NCI-H2196 (cell line): Measurements from ENCODE around the gene LGALS12.

ENCODE experiments used
- DNase-seq: peaks from one replicate; lab custom pipeline; 2025; ENCODE audit not compliant: unreplicated experiment; lab: John Stamatoyannopoulos, UW

LGALS12 gene

DNA sequence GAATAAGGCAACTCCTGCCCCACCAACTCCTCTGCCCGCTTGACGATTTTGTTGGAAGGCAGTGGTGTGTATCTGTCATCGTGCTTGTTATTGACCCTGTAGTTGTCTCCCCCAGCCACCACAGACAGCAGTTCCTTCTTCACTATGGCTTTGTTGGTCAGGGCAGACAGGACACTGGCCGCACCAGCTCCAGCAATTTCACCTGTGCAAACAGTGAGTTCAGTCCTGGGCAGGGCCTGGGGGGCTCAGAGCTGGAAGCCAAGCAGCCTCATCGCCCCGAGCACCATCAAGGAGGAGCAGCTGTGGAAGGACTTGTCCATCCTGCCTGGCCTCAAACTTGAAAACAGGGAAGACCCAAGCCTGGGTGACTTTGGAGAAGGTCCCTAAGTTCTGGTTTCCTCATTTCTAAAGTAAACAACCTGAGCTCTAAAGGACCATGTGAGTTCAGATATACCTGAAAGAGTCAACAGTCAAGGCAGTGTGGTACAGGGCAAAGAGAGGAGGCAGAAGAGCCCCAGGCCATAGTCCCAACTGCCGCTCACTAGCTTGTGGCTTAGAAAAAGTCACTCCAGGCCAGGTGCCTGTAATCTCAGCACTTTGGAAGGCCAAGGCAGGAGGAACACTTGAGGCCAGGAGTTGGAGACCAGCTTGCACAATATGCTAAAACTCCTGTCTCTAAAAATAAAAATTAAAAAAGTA, 52.7 kb downstream of the LGALS12 start:
- DNase-seq, result no peak

DNA sequence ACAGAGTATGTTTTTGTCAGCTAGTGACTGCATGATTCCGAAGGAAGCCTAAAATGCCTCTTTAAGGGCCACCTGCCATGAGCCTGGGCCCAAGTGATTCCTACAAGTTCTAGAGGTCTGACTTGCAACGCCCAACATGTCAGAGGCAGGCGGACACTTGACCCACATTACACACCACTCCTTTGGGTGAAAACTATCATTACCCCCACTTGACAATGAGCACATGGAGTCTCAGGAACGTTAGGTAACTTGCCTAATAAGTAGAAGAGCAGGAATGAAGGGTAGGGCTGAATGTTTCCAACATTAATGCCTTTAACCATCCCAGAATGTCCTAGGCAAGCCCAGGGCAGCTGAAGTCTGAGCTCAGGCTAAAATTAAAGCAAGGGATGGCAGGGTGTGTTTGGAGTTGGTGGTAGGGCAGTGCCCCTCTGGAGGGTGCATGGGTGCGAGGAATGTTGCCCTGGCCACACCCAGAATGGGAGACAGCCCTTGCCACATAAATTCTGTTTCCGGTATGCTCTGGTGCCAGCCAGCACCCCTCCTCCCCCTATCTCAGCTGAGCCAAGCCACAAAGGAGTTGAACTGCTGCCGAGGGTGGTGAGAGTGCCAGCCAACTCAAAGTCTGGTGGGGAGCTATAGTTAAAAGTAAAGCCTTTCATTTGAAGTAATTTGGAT, 54.8 kb downstream of the LGALS12 start:
- no peak for DNase-seq

DNA sequence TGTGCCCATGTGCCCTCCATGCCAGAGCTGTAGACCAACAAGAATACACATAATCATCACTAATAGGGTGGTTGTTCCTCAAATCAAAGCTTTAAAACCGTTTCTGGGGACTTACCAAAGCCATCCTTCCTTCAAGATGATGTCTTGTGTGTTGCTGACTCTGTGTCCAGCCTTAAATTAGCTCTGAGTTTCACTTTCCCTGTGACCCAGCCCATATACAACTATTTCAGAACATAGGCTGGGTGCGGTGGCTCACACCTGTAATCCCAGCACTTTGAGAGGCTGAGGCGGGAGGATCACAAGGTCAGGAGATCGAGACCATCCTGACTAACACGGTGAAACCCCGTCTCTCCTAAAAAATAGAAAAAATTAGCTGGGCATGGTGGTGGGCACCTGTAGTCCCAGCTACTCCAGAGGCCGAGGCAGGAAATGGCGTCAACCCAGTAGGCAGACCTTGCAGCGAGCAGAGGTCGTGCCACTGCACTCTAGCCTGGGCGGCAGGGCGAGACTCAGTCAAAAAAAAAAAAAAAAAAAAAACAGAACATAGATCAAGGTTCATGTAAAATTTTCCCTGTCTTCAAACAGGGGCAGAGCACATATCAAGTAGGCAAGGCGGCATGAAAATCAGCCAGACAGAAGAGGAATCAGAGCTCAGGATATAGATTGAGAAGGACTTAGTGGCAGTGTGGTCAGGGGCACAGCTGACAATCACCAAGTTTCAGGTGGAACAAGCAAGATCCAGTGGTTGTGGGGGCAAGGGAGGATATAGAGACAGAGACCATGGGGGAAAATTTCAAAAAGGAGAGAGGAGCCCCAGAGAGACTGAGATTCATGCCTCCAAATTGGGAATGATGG, 57.5 kb downstream of the LGALS12 start, which contains the start of gene PLAAT2:
Gene PLAAT2, minus strand, starts transcription at position 179 of the 855 bp plus-strand sequence. Its CDS starts 55 bp downstream, at position 124.
- DNase-seq, result no peak

DNA sequence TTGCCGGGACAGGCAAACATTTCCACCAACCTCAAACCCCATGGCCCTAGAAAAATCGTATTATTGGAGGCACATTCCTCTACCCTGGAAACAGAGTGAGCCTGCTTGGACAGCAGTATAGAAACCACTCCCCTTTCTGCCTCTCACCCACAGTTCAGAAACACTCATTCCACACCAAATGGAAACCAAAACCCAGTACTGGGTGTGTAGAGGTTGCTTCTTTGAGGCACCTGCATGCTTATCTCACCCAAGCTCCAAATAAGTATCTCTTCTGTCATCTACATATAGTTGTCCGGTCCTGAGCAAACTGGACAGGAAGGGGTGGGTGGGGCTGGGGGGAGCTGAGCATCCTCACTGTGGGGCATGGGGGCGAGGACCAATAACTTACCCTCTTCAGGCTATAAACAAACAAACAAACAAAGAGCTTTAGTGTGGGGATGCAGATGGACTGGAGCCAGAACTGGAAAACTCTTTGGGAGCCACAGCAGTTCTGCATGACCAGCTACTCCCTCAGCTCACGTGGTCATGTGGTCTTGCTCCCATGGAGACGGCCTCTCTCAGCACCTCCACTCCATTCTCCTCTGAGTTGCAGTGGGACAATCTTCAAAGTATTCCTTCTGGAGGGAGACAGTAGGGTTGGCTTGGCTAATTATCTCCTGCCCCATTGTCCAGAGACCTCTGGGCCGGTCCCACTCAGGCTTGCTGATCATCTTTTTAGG, 58.3 kb downstream of the LGALS12 start:
- no peak for DNase-seq

DNA sequence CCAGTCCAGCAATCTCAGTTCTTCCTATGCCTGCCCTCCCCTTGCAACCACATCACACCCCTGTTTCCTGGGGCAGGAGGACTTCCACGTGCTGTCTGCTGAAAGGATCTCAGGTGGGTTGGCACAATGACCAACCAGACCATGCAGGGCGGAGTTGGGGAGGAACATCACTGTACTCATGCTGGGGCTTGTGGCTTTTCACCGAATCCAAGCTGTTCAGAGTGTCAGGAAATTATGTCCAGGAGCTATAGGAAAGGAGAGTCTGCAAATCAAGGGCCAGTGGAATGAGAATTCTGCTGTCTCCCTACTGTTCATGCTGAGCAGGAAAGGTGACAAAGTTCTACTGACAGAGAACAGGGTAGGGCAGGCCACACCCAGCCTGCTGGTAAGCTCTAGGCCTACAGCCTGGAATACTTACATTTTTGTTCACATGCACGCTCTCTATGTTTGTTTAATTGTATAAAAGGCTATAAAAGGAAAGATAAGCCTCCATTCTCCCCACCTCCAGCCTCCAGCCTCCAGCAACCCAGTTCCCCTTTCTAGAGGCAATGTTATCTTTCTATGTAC, 59.0 kb downstream of the LGALS12 start:
- DNase-seq, result no peak
